OCI-LY3 (cell line): ENCODE data around the gene ROR2.

ENCODE experiments used
- H2AFZ ChIP-seq: fragments of 200-600, 300-600 bp; shearing (Covaris generic); 2 replicates; pipeline ENCODE4 v1.6.0; 2014; ENCODE audit warnings: antibody characterized with exemption, low read depth, low read length
- H3K27ac ChIP-seq: fragments of 200-600, 300-600 bp; sonication (generic); 2 replicates; pipeline ENCODE4 v1.5.1; 2014; ENCODE audit warnings: mild to moderate bottlenecking, low read length, moderate library complexity, mixed read lengths
- H3K27me3 ChIP-seq: fragments of 200-600, 300-600 bp; sonication (generic); 2 replicates; pipeline ENCODE4 v1.6.1; 2014; ENCODE audit warnings: low read depth, low read length, mixed read lengths
- H3K36me3 ChIP-seq: fragments of 200-600, 300-600 bp; sonication (generic); replicated peaks from 2 replicates; pipeline ENCODE3; 2014; ENCODE audit warnings: low read depth, low read length, mixed read lengths
- H3K4me1 ChIP-seq: fragments of 300-600, 200-600 bp; sonication (generic); 2 replicates; pipeline ENCODE4 v1.6.1; 2014; ENCODE audit warnings: low read length, mixed read lengths
- H3K4me2 ChIP-seq: fragments of 200-600, 300-600 bp; sonication (generic); 2 replicates; pipeline ENCODE4 v1.6.1; 2014; ENCODE audit warnings: low read length, mixed read lengths
- H3K4me3 ChIP-seq: fragments of 300-600, 200-600 bp; sonication (generic); 2 replicates; pipeline ENCODE4 v1.5.1; 2014; ENCODE audit warnings: antibody characterized with exemption, mild to moderate bottlenecking, low read length, moderate library complexity
- H3K79me2 ChIP-seq: fragments of 300-600, 200-600 bp; shearing (Covaris generic); 2 replicates; pipeline ENCODE4 v1.6.1; 2014; ENCODE audit warnings: mild to moderate bottlenecking, low read length, mixed read lengths
- H3K9ac ChIP-seq: fragments of 300-600, 200-600 bp; shearing (Covaris generic); 2 replicates; pipeline ENCODE4 v1.6.0; 2014; ENCODE audit warnings: mild to moderate bottlenecking, low read length, moderate library complexity
- H3K9me3 ChIP-seq: fragments of 200-600, 300-600 bp; shearing (Covaris generic); 2 replicates; pipeline ENCODE4 v1.6.1; 2014; ENCODE audit warnings: low read length, mixed read lengths; ENCODE audit not compliant: insufficient read depth
- H4K20me1 ChIP-seq: fragments of 200-600, 300-600 bp; sonication (generic); 2 replicates; pipeline ENCODE4 v1.6.1; 2016; ENCODE audit warnings: low read length, mixed read lengths; ENCODE audit not compliant: insufficient read depth
- EZH2phosphoT487 ChIP-seq: fragments of 200-600 bp; shearing (Covaris generic); IDR thresholded peaks from 2 replicates; pipeline ENCODE4 v1.6.1; 2018; ENCODE audit warnings: antibody characterized with exemption, mixed run types, low read depth
- TF ChIP-seq, protein P1 (sequence below): fragments of 200-600, 300-600 bp; sonication (generic); IDR thresholded peaks from 2 replicates; pipeline ENCODE4 v1.5.1; 2014; ENCODE audit warnings: antibody characterized with exemption, low read length, low read depth

ROR2 gene

GRCh38 chr9:91768977-91769916 lies 180.8 kb downstream of the ROR2 start:
- no peak for TF ChIP-seq EZH2phosphoT487
- TF ChIP-seq, protein P1, sequence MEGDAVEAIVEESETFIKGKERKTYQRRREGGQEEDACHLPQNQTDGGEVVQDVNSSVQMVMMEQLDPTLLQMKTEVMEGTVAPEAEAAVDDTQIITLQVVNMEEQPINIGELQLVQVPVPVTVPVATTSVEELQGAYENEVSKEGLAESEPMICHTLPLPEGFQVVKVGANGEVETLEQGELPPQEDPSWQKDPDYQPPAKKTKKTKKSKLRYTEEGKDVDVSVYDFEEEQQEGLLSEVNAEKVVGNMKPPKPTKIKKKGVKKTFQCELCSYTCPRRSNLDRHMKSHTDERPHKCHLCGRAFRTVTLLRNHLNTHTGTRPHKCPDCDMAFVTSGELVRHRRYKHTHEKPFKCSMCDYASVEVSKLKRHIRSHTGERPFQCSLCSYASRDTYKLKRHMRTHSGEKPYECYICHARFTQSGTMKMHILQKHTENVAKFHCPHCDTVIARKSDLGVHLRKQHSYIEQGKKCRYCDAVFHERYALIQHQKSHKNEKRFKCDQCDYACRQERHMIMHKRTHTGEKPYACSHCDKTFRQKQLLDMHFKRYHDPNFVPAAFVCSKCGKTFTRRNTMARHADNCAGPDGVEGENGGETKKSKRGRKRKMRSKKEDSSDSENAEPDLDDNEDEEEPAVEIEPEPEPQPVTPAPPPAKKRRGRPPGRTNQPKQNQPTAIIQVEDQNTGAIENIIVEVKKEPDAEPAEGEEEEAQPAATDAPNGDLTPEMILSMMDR, result no peak
- Histone ChIP-seq H4K20me1 (no peaks in the 10 kb centered on the region), H3K9ac (no peak overlapping the region), H3K4me3 (no peak overlapping the region), H3K4me1 (no peaks in the 10 kb centered on the region), H3K27ac (no peak overlapping the region), H2AFZ (no peak overlapping the region), H3K4me2 (no peak overlapping the region), H3K27me3 (peaks cover 19% of the 10 kb centered on the region; the same call in 1 of the 2 replicates), H3K9me3 (no peaks in the 10 kb centered on the region), H3K79me2 (no peaks in the 10 kb centered on the region), H3K36me3 (no peaks in the 10 kb centered on the region)

GRCh38 chr9:91768507-91768906 lies 181.5 kb downstream of the ROR2 start:
- Histone ChIP-seq H3K9ac (no peak overlapping the region), H3K4me2 (no peak overlapping the region), H4K20me1 (no peaks in the 10 kb centered on the region), H2AFZ (no peak overlapping the region), H3K79me2 (no peaks in the 10 kb centered on the region), H3K9me3 (no peaks in the 10 kb centered on the region), H3K36me3 (no peaks in the 10 kb centered on the region), H3K4me1 (no peaks in the 10 kb centered on the region), H3K27me3 (peaks cover 22% of the 10 kb centered on the region; the same call in 1 of the 2 replicates), H3K4me3 (no peak overlapping the region), H3K27ac (no peak overlapping the region)
- TF ChIP-seq, protein P1, result no peak
- TF ChIP-seq EZH2phosphoT487, result no peak

- no peaks in the 10 kb centered on the region for H3K9me3 ChIP-seq
- H3K79me2 ChIP-seq, result no peaks in the 10 kb centered on the region
- no peaks in the 10 kb centered on the region for H4K20me1 ChIP-seq
- no peaks in the 10 kb centered on the region for H3K4me1 ChIP-seq
- no peaks in the 10 kb centered on the region for H3K36me3 ChIP-seq
- TF ChIP-seq, protein P1, result no peak
- no peak for TF ChIP-seq EZH2phosphoT487
- peaks cover 22% of the 10 kb centered on the region; the same call in 1 of the 2 replicates for H3K27me3 ChIP-seq
- no peak overlapping the region for H3K4me2 ChIP-seq
- H3K9ac ChIP-seq, result no peak overlapping the region
- H2AFZ ChIP-seq, result no peak overlapping the region
- no peak overlapping the region for H3K27ac ChIP-seq
- no peak overlapping the region for H3K4me3 ChIP-seq
Measured at GRCh38 chr9:91766315-91767069, 183.5 kb downstream of the ROR2 start.

GRCh38 chr9:91765296-91765695 lies 184.7 kb downstream of the ROR2 start:
- TF ChIP-seq, protein P1, result no peak
- no peak for TF ChIP-seq EZH2phosphoT487
- H3K9ac ChIP-seq, result no peak overlapping the region
- H3K4me1 ChIP-seq, result no peaks in the 10 kb centered on the region
- no peaks in the 10 kb centered on the region for H3K9me3 ChIP-seq
- H3K27ac ChIP-seq, result no peak overlapping the region
- H3K4me3 ChIP-seq, result no peak overlapping the region
- H2AFZ ChIP-seq, result no peak overlapping the region
- H3K36me3 ChIP-seq, result no peaks in the 10 kb centered on the region
- no peak overlapping the region for H3K4me2 ChIP-seq
- peaks cover 22% of the 10 kb centered on the region; the same call in 1 of the 2 replicates for H3K27me3 ChIP-seq
- H4K20me1 ChIP-seq, result no peaks in the 10 kb centered on the region
- no peaks in the 10 kb centered on the region for H3K79me2 ChIP-seq
